HepG2 (cell line): ENCODE measurements around the gene NT5C1A. TPM values are rescaled to one million over a fixed set of nuclear protein-coding genes. Genes with fewer than 3 reads are reported as not detected.

Source experiments
- ARNT ChIP-seq: fragments of 450-650 bp; IDR thresholded peaks from 2 replicates; pipeline ENCODE4 v1.6.1; 2017
- ATF4 ChIP-seq, 2 experiments: fragments of 450-650 bp in 1 of 2; sonication (generic) in 1 of 2; formaldehyde crosslinking; IDR thresholded peaks; 2 replicates each; pipeline versions ENCODE4 v1.5.0 to v1.8.0; 2020 to 2022; ENCODE audit warnings: mild to moderate bottlenecking in 1 of 2, missing genetic modification reagents in 1 of 2
- BATF2 ChIP-seq: sonication (generic); formaldehyde crosslinking; IDR thresholded peaks from 2 replicates; pipeline ENCODE4 v1.8.0; 2022; ENCODE audit warnings: mild to moderate bottlenecking, missing genetic modification reagents, moderate library complexity
- DNMT1 ChIP-seq: sonication (generic); formaldehyde crosslinking; IDR thresholded peaks from 2 replicates; pipeline ENCODE4 v1.5.1; 2020; ENCODE audit warnings: mild to moderate bottlenecking, missing genetic modification reagents
- MAFF ChIP-seq: IDR thresholded peaks from 2 replicates; pipeline ENCODE4 v1.6.1; 2011; ENCODE audit warnings: low read depth, low read length, improper control_type of control experiment
- MAFK ChIP-seq, 2 experiments: IDR thresholded peaks in 1 of 2; conservative IDR thresholded peaks in 1 of 2; 2 replicates each; pipeline ENCODE4 v1.6.1; 2011; ENCODE audit warnings: improper control_type of control experiment in 2 of 2, low read length in 2 of 2
- MEIS2 ChIP-seq: sonication (generic); formaldehyde crosslinking; IDR thresholded peaks from 2 replicates; pipeline ENCODE4 v1.9.0; 2021; ENCODE audit warnings: mild to moderate bottlenecking, missing genetic modification reagents
- MTF1 ChIP-seq: sonication (generic); formaldehyde crosslinking; IDR thresholded peaks from 2 replicates; pipeline ENCODE4 v1.5.0; 2020; ENCODE audit warnings: missing genetic modification reagents
- NBN ChIP-seq: fragments of 450-650 bp; conservative IDR thresholded peaks from 2 replicates; pipeline ENCODE4 v1.6.1; 2017
- NCOA2 ChIP-seq: sonication (generic); formaldehyde crosslinking; IDR thresholded peaks from 2 replicates; pipeline ENCODE4 v1.8.0; 2022; ENCODE audit warnings: inconsistent platforms
- NFE2L2 ChIP-seq: fragments of 150-350 bp; IDR thresholded peaks from 2 replicates; pipeline ENCODE4 v1.6.1; 2014; ENCODE audit warnings: low read length
- NFYC ChIP-seq: IDR thresholded peaks from 2 replicates; pipeline ENCODE4 v1.6.1; 2016; ENCODE audit warnings: missing genetic modification reagents, missing compliant biosample characterization
- RFX3 ChIP-seq: IDR thresholded peaks from 2 replicates; pipeline ENCODE4 v1.6.1; 2016; ENCODE audit warnings: missing biosample characterization, missing genetic modification reagents
- SMC3 ChIP-seq: IDR thresholded peaks from 2 replicates; pipeline ENCODE4 v1.6.1; 2011; ENCODE audit warnings: low read length, improper control_type of control experiment
- SRY ChIP-seq: sonication (generic); formaldehyde crosslinking; IDR thresholded peaks from 2 replicates; pipeline ENCODE4 v1.8.0; 2022; ENCODE audit warnings: mild to moderate bottlenecking, missing genetic modification reagents
- TARDBP ChIP-seq: sonication (generic); formaldehyde crosslinking; IDR thresholded peaks from 2 replicates; pipeline ENCODE4 v1.8.0; 2022; ENCODE audit warnings: mild to moderate bottlenecking, missing genetic modification reagents
- ZFAT ChIP-seq: sonication (generic); formaldehyde crosslinking; conservative IDR thresholded peaks from 2 replicates; pipeline ENCODE4 v1.8.1; 2023; ENCODE audit warnings: missing genetic modification reagents, inconsistent platforms
- ZGPAT ChIP-seq: IDR thresholded peaks from 2 replicates; pipeline ENCODE4 v1.6.1; 2016; ENCODE audit warnings: mild to moderate bottlenecking
- ZNF446 ChIP-seq: sonication (generic); formaldehyde crosslinking; IDR thresholded peaks from 2 replicates; pipeline ENCODE4 v1.5.0; 2020; ENCODE audit warnings: mild to moderate bottlenecking, missing genetic modification reagents
- ZNF605 ChIP-seq: sonication (generic); formaldehyde crosslinking; IDR thresholded peaks from 2 replicates; pipeline ENCODE4 v1.8.0; 2022; ENCODE audit warnings: mild to moderate bottlenecking, missing genetic modification reagents
- ZNF713 ChIP-seq: sonication (generic); formaldehyde crosslinking; IDR thresholded peaks from 2 replicates; pipeline ENCODE4 v1.4.0; 2020; ENCODE audit warnings: mild to moderate bottlenecking, missing genetic modification reagents
- ZNF749 ChIP-seq: sonication (generic); formaldehyde crosslinking; IDR thresholded peaks from 2 replicates; pipeline ENCODE4 v1.8.0; 2022; ENCODE audit warnings: mild to moderate bottlenecking, missing genetic modification reagents, moderate library complexity, borderline replicate concordance
- ZNF780A ChIP-seq: sonication (generic); formaldehyde crosslinking; IDR thresholded peaks from 2 replicates; pipeline ENCODE4 v1.8.0; 2022; ENCODE audit warnings: mild to moderate bottlenecking, missing genetic modification reagents, moderate library complexity
- ZNF816 ChIP-seq: sonication (generic); formaldehyde crosslinking; IDR thresholded peaks from 2 replicates; pipeline ENCODE4 v1.8.0; 2022; ENCODE audit warnings: missing genetic modification reagents, mild to moderate bottlenecking, borderline replicate concordance
- polyA plus RNA-seq, 8 experiments: library from polyadenylated mRNA; depleted of rRNA in 3 of 8; stranded (reverse) in 7 of 8; unstranded in 1 of 8; fragments of >200 nt; fragmentation: Illumina TruSeq in 4 of 8; extraction: Trizol in 4 of 8; gene quantifications; 2 replicates each; pipeline versions ENCODE4 v1.2.1 to v1.2.3, GENCODE V29; 2011 to 2016; ENCODE audit warnings: low read depth in 4 of 8, missing spikeins in 1 of 8, mixed read lengths in 1 of 8; ENCODE audit not compliant: insufficient read depth in 1 of 8
- total RNA-seq, 5 experiments: library from RNA; depleted of rRNA; stranded (reverse); fragments of >200 nt; fragmentation: Illumina TruSeq; extraction: Trizol; gene quantifications; 2 replicates each; pipeline ENCODE4 v1.2.3, GENCODE V29; 2016; ENCODE audit warnings: low read depth in 1 of 5
- TF ChIP-seq, protein P1 (sequence below): IDR thresholded peaks from 2 replicates; pipeline ENCODE4 v1.6.1; 2012; ENCODE audit warnings: low read depth, low read length, improper control_type of control experiment
- TF ChIP-seq, protein P2 (sequence below): sonication (generic); formaldehyde crosslinking; IDR thresholded peaks from 2 replicates; pipeline ENCODE4 v1.8.0; 2022; ENCODE audit warnings: mild to moderate bottlenecking, missing genetic modification reagents, borderline replicate concordance

The NT5C1A gene
- total and polyA plus RNA-seq, 2 of the 13 experiments (the other 11 are each of a cell fraction or from before 2014, with no cell fraction given) = not detected

DNA sequence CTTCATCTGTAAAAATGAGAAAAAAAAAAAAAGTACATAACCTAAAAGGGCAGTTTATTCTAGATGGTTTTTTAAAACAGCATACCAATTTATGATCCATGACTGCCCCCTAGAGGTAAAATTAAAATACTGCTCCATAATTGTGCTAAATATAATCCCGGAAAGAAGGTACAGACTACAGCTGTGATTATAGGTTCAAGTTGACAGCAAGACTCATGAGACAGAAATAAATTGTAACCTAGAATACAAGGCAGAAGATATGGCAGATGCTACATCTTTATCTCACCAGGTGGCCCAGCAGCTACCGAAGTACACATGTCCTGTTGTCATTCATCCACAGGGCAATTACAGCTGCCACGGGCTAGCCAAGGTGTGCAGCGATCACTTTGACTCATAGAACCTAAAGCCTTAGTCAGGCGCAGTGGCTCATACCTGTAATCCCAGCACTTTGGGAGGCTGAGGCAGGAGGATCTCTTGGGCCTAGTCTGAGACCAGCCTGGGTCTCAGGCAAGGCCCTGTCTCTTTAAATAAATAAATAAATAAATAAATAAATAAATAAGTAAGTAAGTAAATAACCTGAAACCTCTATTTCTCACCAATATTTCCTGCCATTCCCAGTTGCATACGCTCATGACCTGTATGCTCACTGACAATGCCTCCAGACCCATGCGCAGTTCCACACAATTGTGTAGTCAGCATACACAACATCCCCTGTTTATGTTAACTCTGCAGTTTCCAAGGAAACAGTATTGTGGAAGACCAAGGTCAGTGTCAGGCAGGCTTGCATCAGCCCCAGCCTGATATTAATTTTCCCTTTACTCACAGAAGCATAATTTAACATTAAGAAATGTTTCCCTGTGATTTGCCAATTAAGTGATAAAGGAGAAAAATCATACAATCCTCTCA, 48.4 kb upstream of the NT5C1A start (continued):
- TF ChIP-seq ATF4 (CRISPR knock-in tag; IDR thresholded peaks at IDR 0.05) (peak in 1 of 2 experiments; percentile 43; a peak in 1 of 4 replicates), DNMT1 (CRISPR knock-in tag) (no peak), SRY (CRISPR knock-in tag) (no peak), RFX3 (CRISPR knock-in tag) (peak; percentile 33; the same call in 1 of the 2 replicates), ARNT (no peak), ZNF780A (CRISPR knock-in tag) (no peak), NFE2L2 (no peak), NCOA2 (CRISPR knock-in tag) (no peak), ZFAT (no peak), TARDBP (CRISPR knock-in tag) (no peak), ZNF605 (CRISPR knock-in tag) (no peak), NFYC (CRISPR knock-in tag) (no peak), MAFF (peak; percentile 74), ZNF816 (CRISPR knock-in tag) (no peak), MAFK (conservative IDR thresholded peaks at IDR 0.05 in 1 of 2, IDR thresholded peaks at IDR 0.05 in 1 of 2; ENCODE audit: low read length in 2 of 2) (peak; percentile 70 to 71), BATF2 (CRISPR knock-in tag) (no peak), ZNF446 (CRISPR knock-in tag) (no peak), ZNF713 (no peak), SMC3 (peak; percentile 59), ZNF749 (CRISPR knock-in tag) (no peak), NBN (no peak), MTF1 (CRISPR knock-in tag) (no peak), MEIS2 (CRISPR knock-in tag) (no peak), ZGPAT (CRISPR knock-in tag) (no peak)
- TF ChIP-seq, protein P1, sequence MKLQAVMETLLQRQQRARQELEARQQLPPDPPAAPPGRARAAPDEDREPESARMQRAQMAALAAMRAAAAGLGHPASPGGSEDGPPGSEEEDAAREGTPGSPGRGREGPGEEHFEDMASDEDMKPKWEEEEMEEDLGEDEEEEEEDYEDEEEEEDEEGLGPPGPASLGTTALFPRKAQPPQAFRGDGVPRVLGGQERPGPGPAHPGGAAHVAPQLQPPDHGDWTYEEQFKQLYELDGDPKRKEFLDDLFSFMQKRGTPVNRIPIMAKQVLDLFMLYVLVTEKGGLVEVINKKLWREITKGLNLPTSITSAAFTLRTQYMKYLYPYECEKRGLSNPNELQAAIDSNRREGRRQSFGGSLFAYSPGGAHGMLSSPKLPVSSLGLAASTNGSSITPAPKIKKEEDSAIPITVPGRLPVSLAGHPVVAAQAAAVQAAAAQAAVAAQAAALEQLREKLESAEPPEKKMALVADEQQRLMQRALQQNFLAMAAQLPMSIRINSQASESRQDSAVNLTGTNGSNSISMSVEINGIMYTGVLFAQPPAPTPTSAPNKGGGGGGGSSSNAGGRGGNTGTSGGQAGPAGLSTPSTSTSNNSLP = peak; percentile 70; the same call in 1 of the 2 replicates
- TF ChIP-seq, protein P2, sequence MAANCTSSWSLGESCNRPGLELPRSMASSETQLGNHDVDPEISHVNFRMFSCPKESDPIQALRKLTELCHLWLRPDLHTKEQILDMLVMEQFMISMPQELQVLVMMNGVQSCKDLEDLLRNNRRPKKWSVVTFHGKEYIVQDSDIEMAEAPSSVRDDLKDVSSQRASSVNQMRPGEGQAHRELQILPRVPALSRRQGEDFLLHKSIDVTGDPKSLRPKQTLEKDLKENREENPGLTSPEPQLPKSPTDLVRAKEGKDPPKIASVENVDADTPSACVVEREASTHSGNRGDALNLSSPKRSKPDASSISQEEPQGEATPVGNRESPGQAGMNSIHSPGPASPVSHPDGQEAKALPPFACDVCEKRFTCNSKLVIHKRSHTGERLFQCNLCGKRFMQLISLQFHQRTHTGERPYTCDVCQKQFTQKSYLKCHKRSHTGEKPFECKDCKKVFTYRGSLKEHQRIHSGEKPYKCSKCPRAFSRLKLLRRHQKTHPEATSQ (CRISPR knock-in tag) = no peak
